ENCODE data around the gene ESYT2.

ESYT2 gene

GRCh38 chr7:158778471-158778870 is 50.8 kb downstream of the ESYT2 start (continued):
- TF ChIP-seq ZNF518A (tag by site-specific recombination; conservative IDR thresholded peaks at IDR 0.05; ENCODE audit: low read depth) (no peak), ZBTB17 (tag by site-specific recombination; IDR thresholded peaks at IDR 0.05) (no peak), ZNF169 (tag by site-specific recombination; IDR thresholded peaks at IDR 0.05) (no peak), ZNF843 (tag by site-specific recombination; IDR thresholded peaks at IDR 0.05) (no peak), ZFP3 (tag by site-specific recombination; IDR thresholded peaks at IDR 0.05; ENCODE audit: low read depth) (no peak), ZXDB (tag by site-specific recombination; IDR thresholded peaks at IDR 0.05) (no peak), TRIM28 (IDR thresholded peaks at IDR 0.05; ENCODE audit: borderline replicate concordance, low read length) (no peak), ZNF529 (tag by site-specific recombination; IDR thresholded peaks at IDR 0.05; ENCODE audit: insufficient replicate concordance) (no peak)
- TF ChIP-seq, protein P1, sequence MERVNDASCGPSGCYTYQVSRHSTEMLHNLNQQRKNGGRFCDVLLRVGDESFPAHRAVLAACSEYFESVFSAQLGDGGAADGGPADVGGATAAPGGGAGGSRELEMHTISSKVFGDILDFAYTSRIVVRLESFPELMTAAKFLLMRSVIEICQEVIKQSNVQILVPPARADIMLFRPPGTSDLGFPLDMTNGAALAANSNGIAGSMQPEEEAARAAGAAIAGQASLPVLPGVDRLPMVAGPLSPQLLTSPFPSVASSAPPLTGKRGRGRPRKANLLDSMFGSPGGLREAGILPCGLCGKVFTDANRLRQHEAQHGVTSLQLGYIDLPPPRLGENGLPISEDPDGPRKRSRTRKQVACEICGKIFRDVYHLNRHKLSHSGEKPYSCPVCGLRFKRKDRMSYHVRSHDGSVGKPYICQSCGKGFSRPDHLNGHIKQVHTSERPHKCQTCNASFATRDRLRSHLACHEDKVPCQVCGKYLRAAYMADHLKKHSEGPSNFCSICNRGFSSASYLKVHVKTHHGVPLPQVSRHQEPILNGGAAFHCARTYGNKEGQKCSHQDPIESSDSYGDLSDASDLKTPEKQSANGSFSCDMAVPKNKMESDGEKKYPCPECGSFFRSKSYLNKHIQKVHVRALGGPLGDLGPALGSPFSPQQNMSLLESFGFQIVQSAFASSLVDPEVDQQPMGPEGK (tag by site-specific recombination; IDR thresholded peaks at IDR 0.05): no peak

GRCh38 chr7:158777793-158778192 is 51.5 kb downstream of the ESYT2 start:
- Histone ChIP-seq H3K9me3 (ENCODE audit: control insufficient read depth, insufficient read depth, low read depth, low read length) (no peaks in the 10 kb centered on the region), H3K36me3 (ENCODE audit: control insufficient read depth in 2 of 2, insufficient read depth in 1 of 2, low read length in 2 of 2) (peaks cover 0 to 42% of the 10 kb centered on the region in 2 experiments; a peak in 2 of 3 replicates), H3K27ac (ENCODE audit: extremely low read depth, low read depth, low read length) (no peak overlapping the region), H3K4me1 (ENCODE audit: control insufficient read depth, insufficient read depth, low read length) (no peaks in the 10 kb centered on the region), H3K4me3 (ENCODE audit: low read depth, low read length) (no peak overlapping the region)
- POLR2A ChIA-PET: no interaction called here
- TF ChIP-seq ZNF366 (tag by site-specific recombination; conservative IDR thresholded peaks at IDR 0.05) (no peak), ZNF221 (tag by site-specific recombination; IDR thresholded peaks at IDR 0.05; ENCODE audit: borderline replicate concordance) (no peak)
- CTCF ChIA-PET: no interaction called here

DNA sequence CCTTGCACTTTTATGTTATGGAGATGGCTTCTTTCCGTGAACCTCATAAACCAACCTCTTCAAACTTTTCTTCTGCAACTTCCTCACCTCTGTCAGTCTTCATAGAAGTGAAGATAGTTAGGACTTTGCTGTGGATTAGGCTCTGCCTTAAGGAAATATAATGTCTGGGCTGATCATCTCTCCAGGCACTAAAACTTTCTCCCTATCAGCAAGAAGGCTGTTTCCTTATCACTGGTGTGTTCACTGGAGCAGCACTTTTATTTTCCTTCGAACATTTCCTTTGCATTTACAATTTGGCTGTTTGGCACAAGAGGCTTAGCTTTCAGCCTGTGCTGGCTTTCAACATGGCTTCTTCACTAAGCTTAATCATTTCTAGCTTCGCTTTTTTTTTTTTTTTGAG is 52.8 kb downstream of the ESYT2 start:
- H3K9me3 ChIP-seq (ENCODE audit: control insufficient read depth, insufficient read depth, low read depth, low read length): no peaks in the 10 kb centered on the region
- POLR2A ChIA-PET: no interaction called here
- H3K4me3 ChIP-seq (ENCODE audit: low read depth, low read length): no peak overlapping the region
- CTCF ChIA-PET: interaction anchor here (1.2 to 1.3 kb wide), 2 partner anchors 43 to 200 kb away, joined by 3 to 7 read pairs; no protein-coding TSS in a partner anchor
- TF ChIP-seq TCF7L2 (IDR thresholded peaks at IDR 0.05; ENCODE audit: borderline replicate concordance, low read depth, low read length) (no peak), ZBTB26 (tag by site-specific recombination; optimal IDR thresholded peaks at IDR 0.05) (no peak)
- no peak overlapping the region for H3K27ac ChIP-seq (ENCODE audit: extremely low read depth, low read depth, low read length)
- H3K36me3 ChIP-seq (ENCODE audit: control insufficient read depth in 2 of 2, insufficient read depth in 1 of 2, low read length in 2 of 2): peaks cover 0 to 29% of the 10 kb centered on the region in 2 experiments; a peak in 2 of 3 replicates
- no peaks in the 10 kb centered on the region for H3K4me1 ChIP-seq (ENCODE audit: control insufficient read depth, insufficient read depth, low read length)
